ENCODE measurements around the gene STRA6.

Gene STRA6, protein sequence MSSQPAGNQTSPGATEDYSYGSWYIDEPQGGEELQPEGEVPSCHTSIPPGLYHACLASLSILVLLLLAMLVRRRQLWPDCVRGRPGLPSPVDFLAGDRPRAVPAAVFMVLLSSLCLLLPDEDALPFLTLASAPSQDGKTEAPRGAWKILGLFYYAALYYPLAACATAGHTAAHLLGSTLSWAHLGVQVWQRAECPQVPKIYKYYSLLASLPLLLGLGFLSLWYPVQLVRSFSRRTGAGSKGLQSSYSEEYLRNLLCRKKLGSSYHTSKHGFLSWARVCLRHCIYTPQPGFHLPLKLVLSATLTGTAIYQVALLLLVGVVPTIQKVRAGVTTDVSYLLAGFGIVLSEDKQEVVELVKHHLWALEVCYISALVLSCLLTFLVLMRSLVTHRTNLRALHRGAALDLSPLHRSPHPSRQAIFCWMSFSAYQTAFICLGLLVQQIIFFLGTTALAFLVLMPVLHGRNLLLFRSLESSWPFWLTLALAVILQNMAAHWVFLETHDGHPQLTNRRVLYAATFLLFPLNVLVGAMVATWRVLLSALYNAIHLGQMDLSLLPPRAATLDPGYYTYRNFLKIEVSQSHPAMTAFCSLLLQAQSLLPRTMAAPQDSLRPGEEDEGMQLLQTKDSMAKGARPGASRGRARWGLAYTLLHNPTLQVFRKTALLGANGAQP

DNA sequence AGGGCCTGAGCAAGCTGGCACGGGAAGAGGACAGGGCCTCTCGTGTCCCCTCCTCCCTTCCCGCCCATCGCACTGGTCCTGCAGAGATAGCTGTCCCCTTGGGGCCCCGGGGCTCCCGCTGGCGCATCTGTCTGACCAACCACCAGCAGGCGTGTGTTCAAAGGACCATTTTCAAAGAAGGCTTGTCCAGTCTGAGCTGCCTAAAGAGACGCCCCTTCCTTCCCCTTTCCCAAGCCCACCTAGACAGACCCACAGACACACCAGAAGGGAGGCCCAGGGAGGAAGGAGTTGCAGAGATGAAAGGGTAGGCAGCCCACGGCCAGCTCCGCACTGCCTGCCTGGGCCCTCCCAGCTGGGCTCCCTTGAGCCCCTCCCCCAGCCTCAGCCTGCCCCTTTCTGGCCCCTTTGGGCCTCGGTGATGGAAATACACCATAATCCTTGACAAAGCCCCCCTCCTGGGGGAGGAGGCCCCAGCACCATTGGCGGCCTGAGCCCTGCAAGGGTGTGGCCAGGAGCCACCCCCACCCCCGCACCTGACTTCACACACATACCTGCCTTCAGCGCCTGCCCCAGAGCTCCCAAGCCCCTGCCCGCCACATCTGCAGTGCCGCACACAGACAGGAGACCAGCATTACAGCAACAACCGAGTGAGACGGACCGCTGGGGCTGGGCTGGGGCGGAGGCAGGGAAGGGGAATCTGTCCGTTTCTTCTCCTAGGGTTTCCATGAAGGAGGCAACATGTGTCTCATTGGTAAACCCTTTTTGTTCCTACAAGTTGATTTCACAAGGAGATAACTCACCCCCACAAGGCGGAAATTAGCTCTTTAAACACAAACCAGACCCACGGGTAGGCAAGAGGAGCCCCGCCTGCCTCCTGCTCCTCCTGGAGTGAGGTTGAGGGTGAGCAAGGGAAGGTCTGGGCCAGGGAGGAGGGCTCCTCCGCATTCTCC is at the start of gene STRA6:
Gene STRA6 (minus strand): TSS at position 336 of the 950 bp plus-strand sequence. CDS start 520 bp downstream, outside the sequence.
- DNase-seq (ENCODE audit: insufficient read length, low spot score) (no peak), FAIRE-seq (no peak)

- FAIRE-seq (no peak), DNase-seq (ENCODE audit: insufficient read length, low spot score) (no peak)
Observed at GRCh38 chr15:74252291-74252690, 49.7 kb upstream of the STRA6 start.

GRCh38 chr15:74251131-74251811 is 48.7 kb upstream of the STRA6 start:
- DNase-seq (ENCODE audit: insufficient read length, low spot score) (no peak), FAIRE-seq (no peak)

GRCh38 chr15:74250266-74250665 is 47.7 kb upstream of the STRA6 start:
- FAIRE-seq (no peak), DNase-seq (ENCODE audit: insufficient read length, low spot score) (no peak)

GRCh38 chr15:74245342-74245931 is 42.9 kb upstream of the STRA6 start:
- no peak for DNase-seq (ENCODE audit: insufficient read length, low spot score)
- no peak for FAIRE-seq

DNA sequence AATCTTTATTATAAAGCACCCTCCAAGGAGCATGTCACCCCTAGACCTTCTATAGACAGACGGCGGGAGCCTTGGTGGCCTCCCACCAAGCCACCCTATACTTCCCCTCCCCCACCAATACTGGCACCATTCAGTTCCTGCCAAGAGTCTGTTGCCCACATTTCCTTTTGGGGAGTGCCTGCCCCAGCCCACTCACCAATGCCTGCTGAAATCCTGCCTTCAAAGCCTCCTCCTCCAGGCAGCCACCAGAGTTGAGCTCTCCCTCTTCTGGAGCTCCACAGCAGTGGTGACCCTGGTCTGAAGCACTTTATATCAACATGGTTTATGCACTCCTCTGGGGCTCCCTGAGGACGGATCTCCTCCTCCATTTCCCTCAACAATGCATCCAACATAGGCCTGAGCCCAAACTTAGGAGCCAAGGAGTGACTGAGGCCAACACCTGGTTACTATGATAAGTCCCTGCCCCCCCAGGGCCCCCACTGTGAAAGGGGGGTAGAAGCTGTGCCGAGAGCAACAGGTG is 42.3 kb upstream of the STRA6 start:
- DNase-seq (ENCODE audit: insufficient read length, low spot score): no peak
- no peak for FAIRE-seq

DNA sequence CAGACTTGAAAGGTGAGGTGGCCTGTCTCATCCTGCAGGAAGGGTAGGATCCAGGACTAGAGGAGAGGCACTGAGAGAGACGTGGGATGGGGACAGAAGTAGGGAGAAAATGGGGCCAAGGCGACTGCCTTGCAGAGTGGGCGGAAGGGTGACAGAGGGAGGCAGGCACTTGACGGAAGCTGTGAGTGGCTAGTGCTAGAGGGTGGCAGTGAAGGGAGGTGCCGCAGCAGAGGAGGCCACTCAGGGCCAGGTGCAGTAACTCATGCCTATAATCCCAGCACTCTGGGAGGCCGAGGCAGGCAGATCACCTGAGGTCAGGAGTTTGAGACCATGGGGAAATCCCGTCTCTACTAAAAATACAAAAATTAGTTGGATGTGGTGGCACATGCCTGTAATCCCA is 40.8 kb upstream of the STRA6 start:
- DNase-seq (ENCODE audit: insufficient read length, low spot score): no peak
- FAIRE-seq: no peak

DNA sequence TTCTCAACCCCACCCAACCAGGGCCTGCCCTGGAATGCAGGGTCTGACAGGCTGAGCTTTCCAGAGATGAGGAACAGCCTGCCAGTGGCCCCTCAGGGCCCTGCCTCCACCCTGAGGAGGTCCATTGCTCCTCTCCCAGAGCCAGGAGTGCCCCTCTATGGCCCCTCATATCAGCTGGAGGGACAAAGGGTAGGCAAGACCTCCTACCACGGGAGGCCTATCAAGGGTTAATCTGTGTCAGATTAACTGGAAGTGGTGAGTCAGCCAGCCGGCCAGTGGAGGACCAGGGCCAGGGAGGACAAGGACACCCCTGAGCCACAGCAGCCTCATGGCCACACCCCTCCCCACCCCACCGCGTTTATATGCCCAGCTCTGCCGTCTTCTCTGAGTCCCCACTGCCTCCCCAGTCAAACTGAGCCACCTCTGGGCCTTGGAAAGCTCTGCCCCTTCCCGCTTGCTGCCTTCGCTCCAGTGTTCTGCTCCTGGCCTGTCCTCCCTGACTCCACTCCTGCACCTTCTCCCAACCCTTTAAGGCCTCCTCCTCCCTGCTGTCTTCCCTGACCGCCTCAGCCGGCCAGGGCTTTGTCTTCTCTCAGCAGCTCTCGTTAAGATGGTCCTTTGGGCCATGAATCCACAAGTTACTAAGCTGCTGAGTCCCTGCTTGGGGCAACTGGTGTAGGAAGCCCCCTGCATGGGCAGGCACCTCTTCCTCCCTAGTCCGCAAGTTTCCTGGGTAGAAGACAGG is 40.0 kb upstream of the STRA6 start:
- FAIRE-seq (no peak), DNase-seq (ENCODE audit: insufficient read length, low spot score) (no peak)

DNA sequence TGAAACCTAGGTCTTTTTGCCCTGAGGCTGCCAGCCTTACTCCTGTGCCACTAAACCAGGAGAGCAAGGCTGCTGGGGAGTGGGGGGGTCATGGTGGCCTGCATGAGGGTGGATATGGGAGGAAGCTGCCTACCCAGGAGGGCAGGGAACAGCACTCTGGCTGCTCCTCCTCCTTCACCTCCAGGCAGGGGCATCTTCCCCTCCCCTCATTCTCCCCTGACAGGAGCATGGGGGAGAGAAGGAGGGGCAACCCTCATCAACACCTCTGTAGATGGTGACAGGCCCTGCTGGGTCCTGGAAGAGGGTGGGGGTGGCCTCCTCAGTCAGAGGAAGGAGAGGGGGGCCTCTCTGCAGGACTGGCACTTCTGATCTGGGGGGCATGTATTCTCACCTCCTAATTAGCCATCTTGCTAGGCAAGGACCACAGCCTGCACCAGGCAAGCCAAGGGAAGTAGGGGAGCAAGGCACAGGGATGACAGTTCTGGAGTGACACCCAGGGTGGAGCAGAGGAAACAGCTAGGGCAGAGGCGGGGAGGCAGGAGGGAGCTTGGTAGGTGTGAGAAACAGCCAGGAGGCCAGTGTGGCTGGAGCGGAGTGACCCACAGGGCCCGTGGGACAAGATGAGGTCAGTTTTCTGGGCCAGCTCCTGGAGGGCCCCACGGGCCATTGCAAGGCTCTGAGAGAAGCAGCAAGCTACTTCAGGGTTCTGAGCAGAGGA is 38.5 kb upstream of the STRA6 start:
- no peak for DNase-seq (ENCODE audit: insufficient read length, low spot score)
- FAIRE-seq: no peak

DNA sequence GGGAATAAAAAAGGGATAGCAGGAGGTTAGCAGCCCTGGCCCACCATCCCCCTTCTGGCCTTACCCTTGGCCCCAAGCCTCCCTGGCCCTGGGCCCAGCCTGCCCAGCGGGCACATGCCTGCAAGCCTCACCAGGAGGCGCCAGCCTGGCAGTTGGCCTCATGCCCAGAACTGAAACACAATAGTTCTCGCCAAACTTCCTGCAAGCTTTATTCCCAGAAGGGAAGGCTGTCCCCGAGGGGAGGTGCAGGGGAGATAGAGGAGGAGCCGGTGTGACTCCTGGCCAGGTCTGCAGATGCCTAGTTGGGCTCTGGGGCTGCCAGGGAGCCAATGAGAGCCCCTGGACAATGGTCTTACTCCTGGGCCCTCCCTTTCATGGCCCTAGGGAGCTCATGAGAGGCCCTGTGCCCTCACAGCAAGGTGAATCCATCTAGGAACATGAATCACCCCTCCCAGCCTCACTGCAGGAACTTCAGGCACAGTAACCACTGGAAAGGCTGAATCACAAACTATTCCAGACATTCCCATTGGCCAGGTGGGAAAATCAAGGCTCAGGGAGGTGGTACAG is 37.5 kb upstream of the STRA6 start:
- DNase-seq (ENCODE audit: insufficient read length, low spot score) (no peak), FAIRE-seq (no peak)

GRCh38 chr15:74239051-74239705 is 36.6 kb upstream of the STRA6 start:
- DNase-seq (ENCODE audit: insufficient read length, low spot score) (no peak), FAIRE-seq (no peak)

- DNase-seq (ENCODE audit: insufficient read length, low spot score): no peak
Observed at GRCh38 chr15:74235962-74236361, 33.4 kb upstream of the STRA6 start, which contains the start of gene CCDC33. TSS of gene CCDC33 (plus strand) at chr15:74236326. CDS start at chr15:74236720, 394 bp downstream.

DNA sequence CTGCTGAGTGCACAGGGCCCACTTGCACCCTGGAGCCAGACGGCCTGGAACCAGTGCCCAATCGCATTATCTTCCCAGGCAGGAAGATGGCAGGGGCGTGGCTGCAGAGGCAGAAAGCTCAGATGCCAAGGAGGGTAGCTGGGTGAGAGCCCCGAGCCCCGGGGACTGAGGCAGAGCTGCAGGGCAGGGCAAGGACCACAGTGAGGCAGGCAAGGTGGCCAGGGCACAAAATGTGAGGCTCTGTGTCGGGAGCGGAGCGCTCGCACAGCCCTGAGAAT is 31.9 kb upstream of the STRA6 start:
- FAIRE-seq: no peak
- DNase-seq (ENCODE audit: insufficient read length, low spot score): no peak

More at GRCh38 chr15:74235962-74236361, 33.4 kb upstream of the STRA6 start, which contains the start of gene CCDC33:
- FAIRE-seq: no peak

- no peak for FAIRE-seq
- no peak for DNase-seq (ENCODE audit: insufficient read length, low spot score)
Observed at GRCh38 chr15:74233851-74234597, 31.4 kb upstream of the STRA6 start.

DNA sequence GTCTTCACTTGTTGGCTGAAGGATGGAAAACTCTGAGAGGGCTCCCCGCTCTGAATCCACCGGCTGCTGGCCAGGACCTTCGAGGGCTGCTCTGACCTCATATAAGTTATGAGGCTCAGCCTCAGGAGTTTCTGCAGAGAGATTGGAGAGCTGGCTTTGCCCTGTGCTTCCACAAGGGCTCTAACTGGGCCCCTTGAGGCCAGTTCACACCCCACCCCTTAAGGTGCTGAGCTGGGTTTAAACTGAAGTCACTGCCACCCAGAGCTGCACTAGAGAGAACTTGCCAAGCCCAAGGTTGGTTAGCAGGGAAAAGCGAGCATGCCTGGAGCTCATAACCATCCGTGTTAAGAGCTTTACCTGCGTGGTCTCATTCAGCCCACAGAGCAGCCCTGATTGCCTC is 30.8 kb upstream of the STRA6 start:
- DNase-seq (ENCODE audit: insufficient read length, low spot score) (no peak), FAIRE-seq (no peak)

GRCh38 chr15:74231475-74231874 is 28.9 kb upstream of the STRA6 start:
- no peak for DNase-seq (ENCODE audit: insufficient read length, low spot score)
- no peak for FAIRE-seq

- DNase-seq (ENCODE audit: insufficient read length, low spot score) (no peak), FAIRE-seq (no peak)
Observed at GRCh38 chr15:74229686-74230085, 27.1 kb upstream of the STRA6 start.

Data from GM19239 (cell line).